Activated naive CD4-positive, alpha-beta T cell treated with anti-CD3 and anti-CD28 coated beads, Interleukin-2, amount 50 U/mL, for 72 hours (primary cell): ENCODE measurements around the gene SZRD1. TPM values are rescaled to one million over a fixed set of nuclear protein-coding genes. Genes with fewer than 3 reads are reported as not detected.

Experiments used
- ATAC-seq, 2 donors: fragments of 150-1000 bp; cut with Tn5 transposase; 2 replicates each; pipeline ENCODE4 v1.10.0; 2021; ENCODE audit warnings: mild to moderate bottlenecking in 2 of 2, moderate library complexity in 2 of 2
- DNase-seq, 2 donors: peaks; one replicate each; pipeline ENCODE4 v3.0.0; 2021 to 2022; ENCODE audit warnings: low spot score in 2 of 2
- H3K27ac Mint-ChIP-seq, 2 donors: one replicate each; pipeline ENCODE4 v1.8.0; 2022; ENCODE audit warnings: mild to moderate bottlenecking in 2 of 2, mixed read lengths in 2 of 2
- H3K36me3 Mint-ChIP-seq, 2 donors: one replicate each; pipeline ENCODE4 v1.8.0; 2022; ENCODE audit warnings: mixed read lengths in 2 of 2
- H3K9me3 Mint-ChIP-seq, 2 donors: one replicate each; pipeline ENCODE4 v1.8.0; 2022; ENCODE audit warnings: mixed read lengths in 2 of 2
- total RNA-seq, 2 donors: library from RNA; stranded (reverse); gene quantifications; one replicate each; pipeline ENCODE4 v1.2.3, GENCODE V29; 2022

Gene SZRD1
- total RNA-seq, 2 donors from 2014 or later: 151 to 170 TPM

GRCh38 chr1:16385659-16386453 lies 18.8 kb downstream of the SZRD1 start:
- H3K9me3 Mint-ChIP-seq: no peaks in the 10 kb centered on the region
- peak in 1 of 2 donors; percentile 29 for ATAC-seq
- H3K27ac Mint-ChIP-seq: peak overlapping the region; percentile 12 to 61
- peaks cover 0 to 24% of the 10 kb centered on the region in 2 donors for H3K36me3 Mint-ChIP-seq
- no peak for DNase-seq

GRCh38 chr1:16386454-16387113 lies 19.5 kb downstream of the SZRD1 start:
- ATAC-seq (peak; percentile 49 to 50), DNase-seq (no peak)
- peak overlapping the region; percentile 5 to 61 for H3K27ac Mint-ChIP-seq
- no peaks in the 10 kb centered on the region for H3K9me3 Mint-ChIP-seq
- peaks cover 0 to 23% of the 10 kb centered on the region in 2 donors for H3K36me3 Mint-ChIP-seq

DNA sequence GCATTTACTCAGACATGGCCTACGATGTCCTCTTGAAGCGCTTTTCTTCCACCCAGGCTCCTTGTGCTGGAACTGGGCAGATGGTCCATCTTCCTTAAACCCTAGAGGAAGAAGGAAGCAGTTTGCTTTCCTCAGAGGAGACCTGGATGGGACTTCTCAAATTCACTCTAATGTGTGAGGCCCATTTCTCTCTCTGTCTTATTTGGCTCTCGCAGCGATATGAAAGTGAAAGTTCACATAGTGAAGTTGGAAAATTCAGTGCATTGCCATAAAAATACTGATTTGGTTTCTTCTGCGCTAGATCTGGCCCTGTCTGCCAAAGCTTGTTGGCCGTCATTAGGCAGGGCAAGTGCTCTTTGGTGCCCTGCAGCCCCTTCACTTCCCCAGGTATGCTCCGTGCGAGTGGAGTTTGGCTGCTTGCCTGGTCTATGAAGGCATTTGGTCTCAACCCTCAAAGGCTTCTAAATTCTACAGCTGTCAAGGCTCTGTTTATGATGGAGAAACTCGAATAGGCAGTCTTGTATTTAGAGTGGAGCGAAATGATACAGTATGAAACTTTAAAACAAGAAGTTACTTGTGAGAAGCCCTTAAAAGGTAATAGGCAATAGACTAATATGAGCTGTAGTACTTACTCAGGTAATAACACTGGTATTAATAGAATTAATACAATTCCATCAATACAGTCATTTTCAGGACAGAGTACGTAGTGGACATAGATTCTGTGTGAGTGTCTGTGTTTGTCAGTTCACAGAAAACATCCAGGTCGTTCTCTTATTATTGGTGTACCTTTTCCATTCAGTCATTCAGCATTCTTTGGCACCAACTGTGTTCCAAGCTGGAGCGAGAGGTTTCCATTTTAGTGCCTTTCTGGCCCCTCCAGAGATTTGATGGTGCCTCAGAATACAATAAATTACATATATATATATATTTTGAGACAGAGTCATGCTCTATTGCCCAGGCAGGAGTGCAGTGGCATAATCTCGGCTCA lies 20.5 kb downstream of the SZRD1 start:
- H3K36me3 Mint-ChIP-seq: peaks cover 3 to 18% of the 10 kb centered on the region in 2 donors
- DNase-seq: no peak
- peak in 1 of 2 donors; percentile 33 for ATAC-seq
- H3K9me3 Mint-ChIP-seq: no peaks in the 10 kb centered on the region
- peak overlapping the region; percentile 71 to 93 for H3K27ac Mint-ChIP-seq

GRCh38 chr1:16391411-16391810 lies 24.4 kb downstream of the SZRD1 start:
- ATAC-seq: peak in 1 of 2 donors; percentile 81
- peak overlapping the region; percentile 82 to 95 for H3K27ac Mint-ChIP-seq
- H3K9me3 Mint-ChIP-seq: no peaks in the 10 kb centered on the region
- DNase-seq: peak in 1 of 2 donors; percentile 62
- H3K36me3 Mint-ChIP-seq: peaks cover 7 to 12% of the 10 kb centered on the region in 2 donors

- DNase-seq (no peak), ATAC-seq (peak in 1 of 2 donors; percentile 27)
- Mint-ChIP-seq H3K9me3 (no peaks in the 10 kb centered on the region), H3K36me3 (peaks cover 7 to 12% of the 10 kb centered on the region in 2 donors), H3K27ac (peak overlapping the region; percentile 82 to 95)
Measured at GRCh38 chr1:16392740-16393569, 25.9 kb downstream of the SZRD1 start.

DNA sequence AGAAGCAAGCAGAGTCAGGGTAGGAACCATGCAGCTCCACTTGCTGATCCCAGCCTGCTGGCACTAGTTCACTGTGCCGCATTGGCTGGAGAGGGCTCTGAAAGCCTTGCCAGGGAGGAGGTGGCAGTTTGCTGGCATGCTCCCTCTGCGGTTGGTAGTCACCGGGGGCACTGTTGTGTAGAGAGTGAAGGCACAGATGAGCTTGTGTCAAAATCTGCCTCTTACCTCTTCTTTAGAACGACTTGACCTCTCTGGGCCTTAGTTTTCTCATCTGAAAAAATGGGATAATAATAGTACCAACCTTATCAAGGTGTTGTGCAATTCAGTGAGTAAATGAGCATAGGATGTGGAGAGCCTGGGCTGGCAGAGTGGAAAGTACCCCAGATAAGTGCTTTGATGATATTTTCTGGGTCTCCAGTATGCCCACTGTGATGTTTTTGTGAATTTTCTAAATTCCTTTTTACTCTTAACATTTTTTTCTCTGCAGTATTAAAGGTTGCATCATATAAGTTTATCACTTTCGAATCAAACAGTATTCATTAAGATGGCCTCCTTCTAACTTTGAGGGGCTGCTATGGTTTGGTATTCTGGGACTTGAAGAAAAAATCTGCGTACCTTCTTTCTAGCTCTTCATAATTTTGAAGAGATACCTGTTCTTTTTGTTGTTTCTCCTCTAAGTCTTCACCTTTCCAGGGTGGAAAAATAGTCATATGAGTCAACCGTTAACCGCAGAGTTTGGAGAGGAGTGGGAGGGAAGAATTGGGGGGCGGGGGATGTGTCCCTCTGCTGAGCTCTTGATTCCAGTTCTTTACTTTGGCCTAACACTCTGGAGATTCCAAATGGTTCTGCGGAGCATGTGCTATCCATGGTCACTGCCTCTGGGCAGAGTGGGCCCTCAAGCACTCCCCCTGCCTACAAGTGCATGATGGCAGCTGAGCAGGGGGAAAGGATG lies 26.8 kb downstream of the SZRD1 start:
- ATAC-seq (no peak), DNase-seq (no peak)
- Mint-ChIP-seq H3K36me3 (peaks cover 7 to 12% of the 10 kb centered on the region in 2 donors), H3K9me3 (no peaks in the 10 kb centered on the region), H3K27ac (peak overlapping the region; percentile 68 to 82)

GRCh38 chr1:16394977-16395376 lies 27.9 kb downstream of the SZRD1 start:
- peaks cover 7 to 9% of the 10 kb centered on the region in 2 donors for H3K36me3 Mint-ChIP-seq
- DNase-seq: no peak
- H3K27ac Mint-ChIP-seq: peak overlapping the region in 1 of 2 donors; percentile 68
- no peak for ATAC-seq
- no peaks in the 10 kb centered on the region for H3K9me3 Mint-ChIP-seq

GRCh38 chr1:16396591-16396990 lies 29.5 kb downstream of the SZRD1 start:
- H3K27ac Mint-ChIP-seq: peak overlapping the region; percentile 52 to 86
- no peaks in the 10 kb centered on the region for H3K9me3 Mint-ChIP-seq
- H3K36me3 Mint-ChIP-seq: peaks cover 0 to 7% of the 10 kb centered on the region in 2 donors
- ATAC-seq: no peak
- DNase-seq: no peak

GRCh38 chr1:16397120-16397519 lies 30.1 kb downstream of the SZRD1 start:
- H3K9me3 Mint-ChIP-seq: no peaks in the 10 kb centered on the region
- ATAC-seq: no peak
- H3K36me3 Mint-ChIP-seq: peaks cover 0 to 7% of the 10 kb centered on the region in 2 donors
- no peak for DNase-seq
- H3K27ac Mint-ChIP-seq: peak overlapping the region; percentile 52 to 92

- Mint-ChIP-seq H3K36me3 (no peaks in the 10 kb centered on the region), H3K9me3 (no peaks in the 10 kb centered on the region), H3K27ac (peak overlapping the region; percentile 23 to 79)
- DNase-seq (no peak), ATAC-seq (no peak)
Measured at GRCh38 chr1:16398371-16398953, 31.4 kb downstream of the SZRD1 start.

DNA sequence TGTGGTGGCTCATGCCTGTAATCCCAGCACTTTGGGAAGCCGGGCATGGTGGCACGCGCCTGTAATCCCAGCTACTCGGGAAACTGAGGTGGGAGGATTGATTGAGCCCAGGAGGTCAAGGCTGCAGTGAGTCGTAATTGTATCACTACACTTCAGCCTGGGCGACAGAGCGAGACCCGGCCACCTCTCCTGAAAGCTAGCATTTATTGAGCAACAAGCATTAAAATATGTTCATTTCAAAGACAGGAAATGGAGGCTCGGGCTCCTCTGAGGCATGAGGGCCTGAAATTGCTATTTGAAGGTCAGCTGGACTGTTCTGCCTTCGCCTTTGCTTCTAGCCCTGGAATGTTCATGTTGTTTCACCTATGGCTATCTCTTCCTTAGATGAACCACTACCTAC lies 35.7 kb downstream of the SZRD1 start:
- Mint-ChIP-seq H3K9me3 (no peaks in the 10 kb centered on the region), H3K27ac (no peak overlapping the region), H3K36me3 (no peaks in the 10 kb centered on the region)
- no peak for ATAC-seq
- DNase-seq: no peak

DNA sequence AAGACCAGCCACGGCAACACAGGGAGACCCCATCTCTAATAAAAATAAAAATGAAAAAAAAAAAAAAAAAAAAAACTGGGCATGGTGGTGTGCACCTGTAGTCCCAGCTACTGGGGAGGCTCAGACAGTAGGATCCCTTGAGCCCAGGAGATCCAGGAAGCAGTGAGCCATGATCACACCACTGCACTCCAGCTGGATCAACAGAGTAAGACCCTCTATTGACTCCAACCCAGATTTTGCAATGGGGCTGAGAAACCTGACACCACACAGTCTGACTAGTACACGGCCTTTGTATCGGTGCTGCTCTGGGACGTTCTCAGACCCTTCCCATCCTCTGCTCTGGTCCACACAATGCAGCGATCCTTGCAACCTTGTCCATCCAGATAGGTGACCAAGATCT lies 38.4 kb downstream of the SZRD1 start:
- Mint-ChIP-seq H3K27ac (no peak overlapping the region), H3K36me3 (no peaks in the 10 kb centered on the region), H3K9me3 (no peaks in the 10 kb centered on the region)
- DNase-seq (no peak), ATAC-seq (no peak)

DNA sequence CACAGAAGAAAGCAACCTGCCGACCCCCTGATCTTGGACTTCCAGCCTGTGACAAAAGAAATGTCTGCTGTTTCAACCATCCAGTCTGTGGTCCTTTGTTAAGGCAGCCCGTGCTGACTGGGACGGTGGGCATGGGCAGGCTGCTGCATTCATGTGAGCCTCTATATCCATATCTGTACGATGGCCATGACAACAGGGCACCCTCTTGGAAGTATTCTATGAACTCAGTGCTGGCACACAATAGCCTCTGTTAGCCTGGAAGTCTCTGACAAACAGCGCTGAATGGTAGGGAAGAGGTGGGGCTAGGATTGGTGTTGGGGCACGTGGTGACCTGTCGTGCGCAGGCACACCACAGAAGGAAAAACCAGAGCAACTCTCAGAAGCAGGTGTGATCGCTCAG lies 39.8 kb downstream of the SZRD1 start:
- ATAC-seq (no peak), DNase-seq (no peak)
- Mint-ChIP-seq H3K9me3 (no peaks in the 10 kb centered on the region), H3K27ac (peak overlapping the region in 1 of 2 donors; percentile 75), H3K36me3 (no peaks in the 10 kb centered on the region)

- H3K9me3 Mint-ChIP-seq: no peaks in the 10 kb centered on the region
- peak overlapping the region in 1 of 2 donors; percentile 68 for H3K27ac Mint-ChIP-seq
- ATAC-seq (peak in 1 of 2 donors; percentile 27), DNase-seq (no peak)
- H3K36me3 Mint-ChIP-seq: no peaks in the 10 kb centered on the region
Measured at GRCh38 chr1:16409536-16410152, 42.6 kb downstream of the SZRD1 start.
